SK-N-SH treated with all-trans-retinoic acid at 6 μM for 48 hours (cell line): Measurements from ENCODE around the gene SV2B.

Source experiments
- ISL1 ChIP-seq: fragments of 250-450 bp; sonication (Bioruptor Pico); IDR thresholded peaks from 2 replicates; pipeline ENCODE4 v2.1.2; 2022; ENCODE audit warnings: mild to moderate bottlenecking, moderate library complexity
- OSR1 ChIP-seq: fragments of 250-450 bp; sonication (Bioruptor Pico); IDR thresholded peaks from 2 replicates; pipeline ENCODE4 v1.8.0; 2022; ENCODE audit warnings: moderate library complexity, mild to moderate bottlenecking, inconsistent platforms
- POU6F1 ChIP-seq: fragments of 250-450 bp; sonication (Bioruptor Pico); IDR thresholded peaks from 2 replicates; pipeline ENCODE4 v1.8.0; 2021; ENCODE audit warnings: low read depth, mild to moderate bottlenecking, moderate library complexity, borderline replicate concordance
- RARB ChIP-seq: fragments of 250-450 bp; sonication (Bioruptor Pico); IDR thresholded peaks from 2 replicates; pipeline ENCODE4 v1.8.0; 2021; ENCODE audit warnings: mild to moderate bottlenecking, moderate library complexity

DNA sequence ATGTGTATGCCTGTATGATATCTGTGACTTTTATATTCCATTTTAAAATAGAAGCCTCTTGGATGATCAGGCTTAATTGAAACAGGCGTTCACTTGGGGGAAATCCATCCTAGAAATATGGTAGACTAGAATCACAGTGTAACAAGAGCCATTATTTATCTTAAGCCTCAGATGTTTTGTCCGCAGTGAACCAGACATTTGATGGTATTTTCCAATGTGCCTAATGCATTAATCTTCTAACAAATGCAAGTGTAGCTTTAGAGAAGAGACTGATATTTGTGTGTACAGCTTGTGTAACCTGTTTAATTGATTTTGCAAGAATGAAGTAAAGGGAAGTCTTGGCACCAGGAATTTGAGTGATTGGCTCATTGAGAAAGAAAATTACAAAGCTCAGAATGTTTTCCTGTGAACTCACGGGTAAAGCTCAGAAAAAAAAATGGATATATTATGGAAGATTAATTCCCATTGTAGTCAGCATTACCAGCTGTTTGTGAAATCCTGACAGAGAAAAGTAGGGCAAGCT lies 155.7 kb downstream of the SV2B start:
- no peak for TF ChIP-seq RARB (CRISPR knock-in tag)
- no peak for TF ChIP-seq OSR1 (CRISPR knock-in tag)
- TF ChIP-seq ISL1: no peak
- no peak for TF ChIP-seq POU6F1 (CRISPR knock-in tag)
